ENCODE data around the gene IFNA7. TPM values are rescaled to one million over a fixed set of nuclear protein-coding genes. Genes with fewer than 3 reads are reported as not detected.
"Not testable (repeated sequence)": the region's sequence is repeated elsewhere in the genome, so short reads cannot be mapped to it uniquely, and the experiment has no call there.

IFNA7 gene
- total RNA-seq, 1 experiment from 2014 or later = not detected

DNA sequence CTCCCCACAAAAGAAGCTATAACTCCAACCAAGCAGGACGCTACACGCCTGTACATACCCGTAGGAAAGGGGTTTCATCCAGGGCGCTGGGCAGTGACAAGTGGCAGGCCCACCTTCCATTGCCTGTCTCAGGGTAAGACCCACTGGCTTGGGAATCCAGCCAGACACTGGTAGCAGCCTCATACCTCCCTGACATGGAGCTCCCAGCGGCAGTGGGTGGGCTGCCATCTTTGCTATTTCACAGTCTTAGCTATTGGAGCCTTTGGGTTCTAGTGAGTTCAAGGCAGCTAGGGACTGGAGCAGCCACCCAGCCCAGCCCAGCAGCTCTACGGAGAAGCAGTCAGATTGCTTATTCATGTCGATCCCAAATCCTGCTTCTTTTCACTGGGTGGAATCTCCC is 8.3 kb upstream of the IFNA7 start:
- Histone ChIP-seq H3K27me3 (replicated peaks; ENCODE audit: insufficient read depth, low read depth, low read length, poor library complexity) (no peaks in the 10 kb centered on the region), H3K4me3 (ENCODE audit: low read depth, low read length, poor library complexity, severe bottlenecking) (no peak overlapping the region), H3K27ac (ENCODE audit: low read depth, low read length, poor library complexity, severe bottlenecking) (no peak overlapping the region), H3K4me1 (ENCODE audit: insufficient read depth, low read length, poor library complexity, severe bottlenecking) (no peaks in the 10 kb centered on the region), H3K9me3 (ENCODE audit: low read depth, low read length, poor library complexity, severe bottlenecking) (no peaks in the 10 kb centered on the region), H3K36me3 (ENCODE audit: insufficient read depth, low read length, poor library complexity, severe bottlenecking) (no peaks in the 10 kb centered on the region)
- ChIA-PET POLR2A (ENCODE audit: low non-redundant PET) (no interaction called here), CTCF (no interaction called here)
- TF ChIP-seq EZH2 (IDR thresholded peaks at IDR 0.05; ENCODE audit: borderline replicate concordance, low read depth, low read length, poor library complexity, severe bottlenecking) = no peak
- TF ChIP-seq, protein P1, sequence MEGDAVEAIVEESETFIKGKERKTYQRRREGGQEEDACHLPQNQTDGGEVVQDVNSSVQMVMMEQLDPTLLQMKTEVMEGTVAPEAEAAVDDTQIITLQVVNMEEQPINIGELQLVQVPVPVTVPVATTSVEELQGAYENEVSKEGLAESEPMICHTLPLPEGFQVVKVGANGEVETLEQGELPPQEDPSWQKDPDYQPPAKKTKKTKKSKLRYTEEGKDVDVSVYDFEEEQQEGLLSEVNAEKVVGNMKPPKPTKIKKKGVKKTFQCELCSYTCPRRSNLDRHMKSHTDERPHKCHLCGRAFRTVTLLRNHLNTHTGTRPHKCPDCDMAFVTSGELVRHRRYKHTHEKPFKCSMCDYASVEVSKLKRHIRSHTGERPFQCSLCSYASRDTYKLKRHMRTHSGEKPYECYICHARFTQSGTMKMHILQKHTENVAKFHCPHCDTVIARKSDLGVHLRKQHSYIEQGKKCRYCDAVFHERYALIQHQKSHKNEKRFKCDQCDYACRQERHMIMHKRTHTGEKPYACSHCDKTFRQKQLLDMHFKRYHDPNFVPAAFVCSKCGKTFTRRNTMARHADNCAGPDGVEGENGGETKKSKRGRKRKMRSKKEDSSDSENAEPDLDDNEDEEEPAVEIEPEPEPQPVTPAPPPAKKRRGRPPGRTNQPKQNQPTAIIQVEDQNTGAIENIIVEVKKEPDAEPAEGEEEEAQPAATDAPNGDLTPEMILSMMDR (conservative IDR thresholded peaks at IDR 0.05; ENCODE audit: low read depth, low read length) = no peak
- intact Hi-C loops (cut with micrococcal nuclease; ENCODE audit: unreplicated experiment) = no loop called here
- DNase-seq (ENCODE audit: low spot score) = no peak
- BruUV-seq (replicated peaks) = no TSS peak

GRCh38 chr9:21207043-21207442 is 5.0 kb upstream of the IFNA7 start, which contains the start of gene IFNA10:
Gene IFNA10, minus strand, starts transcription at chr9:21207143. Its CDS starts 46 bp downstream, at chr9:21207097.
- CTCF ChIA-PET; H3K27ac ChIP-seq (ENCODE audit: low read depth, low read length, poor library complexity, severe bottlenecking); H3K4me1 ChIP-seq (ENCODE audit: insufficient read depth, low read length, poor library complexity, severe bottlenecking); H3K36me3 ChIP-seq (ENCODE audit: insufficient read depth, low read length, poor library complexity, severe bottlenecking); H3K27me3 ChIP-seq (replicated peaks; ENCODE audit: insufficient read depth, low read depth, low read length, poor library complexity); intact Hi-C loops (cut with micrococcal nuclease; ENCODE audit: unreplicated experiment); POLR2A ChIA-PET (ENCODE audit: low non-redundant PET); BruUV-seq (replicated peaks); H3K4me3 ChIP-seq (ENCODE audit: low read depth, low read length, poor library complexity, severe bottlenecking); H3K9me3 ChIP-seq (ENCODE audit: low read depth, low read length, poor library complexity, severe bottlenecking); DNase-seq (ENCODE audit: low spot score): not testable (repeated sequence)

GRCh38 chr9:21205204-21205603 is 3.2 kb upstream of the IFNA7 start:
- POLR2A ChIA-PET (ENCODE audit: low non-redundant PET) = no interaction called here
- BruUV-seq (replicated peaks) = no TSS peak
- Histone ChIP-seq H3K4me1 (ENCODE audit: insufficient read depth, low read length, poor library complexity, severe bottlenecking) (no peaks in the 10 kb centered on the region), H3K4me3 (ENCODE audit: low read depth, low read length, poor library complexity, severe bottlenecking) (no peak overlapping the region), H3K36me3 (ENCODE audit: insufficient read depth, low read length, poor library complexity, severe bottlenecking) (no peaks in the 10 kb centered on the region), H3K27ac (ENCODE audit: low read depth, low read length, poor library complexity, severe bottlenecking) (no peak overlapping the region), H3K27me3 (replicated peaks; ENCODE audit: insufficient read depth, low read depth, low read length, poor library complexity) (no peaks in the 10 kb centered on the region), H3K9me3 (ENCODE audit: low read depth, low read length, poor library complexity, severe bottlenecking) (no peaks in the 10 kb centered on the region)
- DNase-seq (ENCODE audit: low spot score) = no peak
- intact Hi-C loops (cut with micrococcal nuclease; ENCODE audit: unreplicated experiment) = no loop called here
- CTCF ChIA-PET = no interaction called here
- TF ChIP-seq EZH2 (IDR thresholded peaks at IDR 0.05; ENCODE audit: borderline replicate concordance, low read depth, low read length, poor library complexity, severe bottlenecking) = no peak
- TF ChIP-seq, protein P1 (conservative IDR thresholded peaks at IDR 0.05; ENCODE audit: low read depth, low read length) = no peak

All from A673 (cell line).